Dedifferentiated amniotic fluid mesenchymal stem cell (primary cell): Measurements from ENCODE around the gene UFSP1.
"Not testable (repeated sequence)": the region's sequence is repeated elsewhere in the genome, so short reads cannot be mapped to it uniquely, and the experiment has no call there.

Experiments
- DNase-seq: peaks from one replicate; pipeline ENCODE4 v3.0.0-alpha.2; 2016; ENCODE audit errors: extremely low spot score

The UFSP1 gene

GRCh38 chr7:100888988-100889750 is at the start of gene UFSP1:
UFSP1 (minus strand) TSS chr7:100889715; CDS start chr7:100889271, 444 bp downstream.
- no peak for DNase-seq

- not testable (repeated sequence) for DNase-seq
Observed at GRCh38 chr7:100936167-100936566, 46.7 kb upstream of the UFSP1 start.

GRCh38 chr7:100935381-100935780 is 45.9 kb upstream of the UFSP1 start:
- not testable (repeated sequence) for DNase-seq

- no peak for DNase-seq
Observed at GRCh38 chr7:100933734-100934133, 44.2 kb upstream of the UFSP1 start.

- DNase-seq = no peak
Observed at GRCh38 chr7:100929808-100930174, 40.3 kb upstream of the UFSP1 start.

- not testable (repeated sequence) for DNase-seq
Observed at GRCh38 chr7:100923616-100924015, 34.1 kb upstream of the UFSP1 start.

- no peak for DNase-seq
Observed at GRCh38 chr7:100921039-100921438, 31.5 kb upstream of the UFSP1 start.

- not testable (repeated sequence) for DNase-seq
Observed at GRCh38 chr7:100919779-100920437, 30.4 kb upstream of the UFSP1 start.

GRCh38 chr7:100919335-100919734 is 29.8 kb upstream of the UFSP1 start:
- not testable (repeated sequence) for DNase-seq

GRCh38 chr7:100914879-100915447 is 25.4 kb upstream of the UFSP1 start:
- no peak for DNase-seq

- DNase-seq = no peak
Observed at GRCh38 chr7:100914208-100914878, 24.8 kb upstream of the UFSP1 start.

GRCh38 chr7:100911484-100911883 is 22.0 kb upstream of the UFSP1 start:
- DNase-seq = no peak

GRCh38 chr7:100910443-100910842 is 20.9 kb upstream of the UFSP1 start:
- DNase-seq = not testable (repeated sequence)

GRCh38 chr7:100908512-100908911 is 19.0 kb upstream of the UFSP1 start:
- DNase-seq = no peak

- no peak for DNase-seq
Observed at GRCh38 chr7:100902638-100903037, 13.1 kb upstream of the UFSP1 start.

GRCh38 chr7:100901921-100902332 is 12.4 kb upstream of the UFSP1 start:
- DNase-seq = no peak

- no peak for DNase-seq
Observed at GRCh38 chr7:100900978-100901377, 11.5 kb upstream of the UFSP1 start.

GRCh38 chr7:100899432-100899831 is 9.9 kb upstream of the UFSP1 start:
- no peak for DNase-seq

GRCh38 chr7:100897772-100898454 is 8.4 kb upstream of the UFSP1 start:
- DNase-seq = no peak

GRCh38 chr7:100896732-100897608 is 7.5 kb upstream of the UFSP1 start:
- DNase-seq = no peak
